HG02973 (cell line): Measurements from ENCODE around the gene FSIP1.

ENCODE experiments used
- ATAC-seq: cut with Tn5 transposase; IDR thresholded peaks from one replicate; pipeline ENCODE4 v1.9.1; 2021; ENCODE audit warnings: moderate library complexity; ENCODE audit not compliant: unreplicated experiment

FSIP1 gene

DNA sequence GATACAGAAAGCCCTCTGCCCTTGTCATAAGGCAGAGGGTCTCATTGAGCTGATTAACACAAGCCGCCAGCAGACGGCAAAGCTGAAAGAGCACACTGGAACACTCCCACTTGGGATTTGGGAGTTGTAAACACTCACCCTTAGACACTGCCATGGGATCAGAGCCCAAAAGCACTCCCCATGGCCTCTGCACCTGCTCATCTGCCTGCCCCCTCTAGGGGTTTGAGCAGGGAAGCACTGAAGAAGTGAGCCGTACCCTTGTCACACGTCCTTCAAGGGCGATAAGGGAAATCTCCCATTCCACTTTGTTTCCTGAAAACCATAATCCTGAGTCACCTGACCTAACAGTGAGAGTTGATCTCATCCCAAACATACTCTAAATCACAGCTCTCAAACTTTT lies 14.7 kb downstream of the FSIP1 start:
- ATAC-seq = no peak

DNA sequence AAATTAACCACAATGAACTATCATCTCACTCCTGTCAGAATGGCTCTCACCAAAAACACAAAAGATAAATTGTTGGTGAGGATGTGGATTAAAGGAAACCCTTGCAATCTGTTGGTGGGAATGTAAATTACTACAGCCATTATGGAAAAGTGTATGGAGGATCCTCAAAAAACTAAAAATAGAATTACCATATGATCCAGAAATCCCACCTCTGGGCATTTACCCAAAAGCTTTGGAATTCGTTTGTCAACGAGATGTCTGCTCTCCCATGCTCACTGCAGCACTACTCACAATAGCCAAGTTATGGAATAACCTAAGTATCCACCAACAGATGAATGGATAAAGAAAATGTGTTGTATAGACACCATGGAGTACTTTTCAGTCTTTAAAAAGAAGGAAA lies 21.6 kb downstream of the FSIP1 start:
- no peak for ATAC-seq

DNA sequence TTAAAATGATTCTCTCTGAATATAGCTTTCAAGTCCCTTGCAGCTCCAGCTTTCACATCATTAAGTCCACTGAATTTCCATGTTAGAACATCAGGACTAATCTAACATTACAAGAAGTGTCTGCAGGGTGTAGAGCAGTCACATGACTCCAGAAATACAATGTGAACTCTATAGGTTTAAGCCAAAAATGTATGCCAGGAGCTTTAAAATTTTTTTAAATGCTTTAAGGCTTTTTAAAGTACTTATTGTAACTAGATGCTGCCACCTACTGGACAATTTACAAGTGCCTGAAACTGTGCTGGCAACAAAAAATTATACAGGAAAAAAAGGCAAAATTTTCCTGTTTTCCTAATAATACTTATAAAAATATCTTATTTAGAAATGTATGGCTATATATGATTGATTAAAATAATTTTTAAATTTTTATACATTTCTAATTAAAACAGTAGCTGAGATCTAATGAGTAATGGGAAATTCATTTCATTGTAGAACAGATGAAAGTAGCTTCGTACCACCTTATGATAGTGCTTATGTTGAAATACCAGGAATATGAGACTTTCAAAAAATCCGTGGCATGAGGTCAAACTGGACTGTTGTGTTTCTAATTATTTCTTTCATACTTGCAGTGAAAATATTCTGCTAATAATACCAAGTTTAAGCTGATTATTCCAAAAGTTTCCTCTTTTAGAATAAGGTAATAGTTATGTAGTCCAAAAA lies 25.7 kb downstream of the FSIP1 start:
- no peak for ATAC-seq

DNA sequence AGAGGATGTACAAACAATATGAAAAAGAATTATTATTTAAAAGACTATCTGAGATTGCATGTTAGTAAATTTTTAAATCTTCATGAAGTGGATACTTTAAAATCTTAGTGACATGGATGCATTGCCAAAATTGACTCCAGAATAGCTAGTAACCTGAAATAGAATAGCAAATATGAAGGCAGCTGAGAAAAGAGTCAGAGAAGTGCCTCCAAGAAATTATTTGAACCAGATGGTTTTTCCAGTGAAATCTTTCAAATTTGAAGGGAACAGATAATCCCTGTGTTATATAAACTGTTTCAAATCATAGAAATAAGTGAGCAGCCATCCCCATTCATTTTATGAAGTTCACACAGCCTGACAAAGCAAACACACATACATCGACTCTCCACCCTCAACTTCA lies 29.6 kb downstream of the FSIP1 start:
- no peak for ATAC-seq

DNA sequence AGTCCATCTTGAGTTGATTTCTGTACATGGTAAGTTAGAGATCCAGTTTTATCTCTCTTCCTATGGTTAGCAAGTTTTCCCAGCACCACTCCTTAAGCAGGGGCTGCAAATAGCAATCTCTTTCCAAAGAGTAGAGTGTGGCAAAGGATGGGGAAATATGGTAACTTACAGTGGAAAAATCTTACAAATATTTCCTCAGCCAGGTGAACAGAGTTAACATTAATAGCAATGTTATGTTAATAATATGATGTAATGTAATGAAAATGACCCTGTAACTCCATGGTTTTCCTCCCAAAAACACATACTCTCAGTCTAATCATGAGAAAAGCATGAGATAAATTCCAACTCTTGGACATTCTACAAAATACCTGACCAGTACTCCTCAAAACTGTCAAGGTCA lies 30.4 kb downstream of the FSIP1 start:
- ATAC-seq = no peak

DNA sequence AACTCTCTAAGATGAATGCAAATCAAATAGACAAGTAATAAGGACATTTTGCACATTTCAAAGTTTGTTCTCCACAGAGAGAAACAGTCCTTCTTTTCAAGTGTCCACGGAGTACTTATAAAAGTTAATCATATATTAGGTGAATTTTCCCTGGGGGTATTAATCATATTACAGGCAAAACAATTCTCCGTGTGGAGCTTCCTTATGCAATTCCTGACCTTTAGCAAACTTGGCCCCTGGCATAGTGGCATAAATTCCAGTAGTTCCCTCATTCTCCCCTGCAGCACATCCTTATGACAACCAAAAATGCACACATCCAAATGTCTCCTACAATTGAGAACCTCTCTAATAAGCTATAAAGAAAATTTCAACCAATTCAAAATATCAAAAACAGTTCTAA lies 34.4 kb downstream of the FSIP1 start:
- no peak for ATAC-seq

DNA sequence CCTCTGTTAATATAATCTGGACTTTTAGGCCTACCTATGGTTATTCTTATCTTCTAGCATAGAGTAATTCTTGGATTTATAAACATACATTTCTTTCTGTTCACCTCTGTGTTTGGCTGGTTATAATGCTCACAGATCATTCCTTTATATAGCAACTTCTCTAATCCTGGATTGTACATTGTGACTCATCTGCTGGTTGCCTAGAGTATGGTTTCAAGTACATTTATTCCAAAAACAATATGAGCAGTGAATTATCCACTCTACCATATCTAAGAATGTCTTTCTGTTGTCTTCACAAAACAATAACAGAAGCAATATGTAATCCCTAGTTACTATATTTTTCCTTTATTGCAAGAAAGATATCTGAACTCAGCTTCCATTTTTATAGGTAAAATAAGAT lies 35.3 kb downstream of the FSIP1 start:
- no peak for ATAC-seq

DNA sequence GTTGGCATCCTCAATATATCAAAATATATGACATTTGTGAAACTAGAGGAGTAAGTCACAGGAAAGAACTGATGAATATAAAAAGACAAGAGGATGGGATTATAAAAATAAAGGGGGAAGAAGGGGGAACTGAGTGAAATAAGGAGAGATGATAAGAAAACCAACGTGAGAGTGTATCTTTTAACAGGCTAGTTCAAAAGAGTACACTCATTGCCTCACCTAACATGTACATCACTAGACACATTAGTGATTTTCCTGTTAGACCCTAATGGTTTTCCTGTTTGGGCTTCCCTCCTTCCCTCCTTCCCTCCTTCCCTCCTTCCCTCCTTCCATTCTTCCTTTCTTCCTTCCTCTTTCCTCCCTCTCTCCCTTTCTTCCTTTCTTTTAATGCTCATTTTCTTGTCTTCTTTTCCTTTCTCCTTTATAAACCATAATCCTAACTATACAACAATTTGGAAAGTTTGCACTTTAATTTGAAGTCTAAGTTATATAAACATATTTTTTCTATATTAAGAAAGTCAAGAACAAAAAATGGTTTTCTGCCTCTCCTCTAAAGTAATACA lies 35.8 kb downstream of the FSIP1 start:
- no peak for ATAC-seq

DNA sequence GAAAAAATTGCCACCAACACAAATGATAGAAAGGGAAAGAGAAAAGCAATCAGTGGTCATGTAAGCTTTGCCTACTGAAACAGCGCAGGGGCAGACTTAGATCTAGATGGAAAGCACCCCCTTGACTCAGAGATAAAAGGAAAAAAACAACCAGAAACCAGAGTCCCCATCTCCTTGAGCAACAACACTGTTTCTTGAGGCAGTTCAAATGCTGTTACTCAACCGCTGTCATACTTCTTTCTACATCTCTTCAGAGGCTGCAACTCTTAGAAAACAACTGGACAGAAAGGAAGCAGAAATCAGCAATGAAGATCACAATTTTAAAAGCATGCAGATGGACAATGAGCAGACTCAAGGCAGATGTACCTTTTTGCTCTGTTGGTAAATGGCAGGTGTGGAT lies 36.5 kb downstream of the FSIP1 start:
- ATAC-seq = no peak

DNA sequence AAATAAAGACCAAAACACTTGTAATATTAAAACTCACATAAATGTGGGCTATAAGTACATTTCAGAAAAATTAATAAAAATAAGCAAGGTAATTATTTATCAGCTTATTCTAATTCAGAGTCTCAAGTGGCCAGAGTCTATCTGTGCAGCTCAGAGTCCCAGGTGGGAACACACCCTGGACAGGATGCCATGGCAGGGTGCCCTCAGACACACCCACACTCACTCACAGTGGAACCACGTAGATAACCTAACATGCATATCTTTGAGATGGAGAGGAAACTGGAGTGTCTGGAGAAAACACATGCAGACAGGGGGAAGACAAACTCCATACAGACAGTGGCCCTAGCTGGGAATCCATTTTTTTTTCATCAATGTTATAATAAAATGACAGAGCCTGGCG lies 37.2 kb downstream of the FSIP1 start:
- ATAC-seq = no peak

DNA sequence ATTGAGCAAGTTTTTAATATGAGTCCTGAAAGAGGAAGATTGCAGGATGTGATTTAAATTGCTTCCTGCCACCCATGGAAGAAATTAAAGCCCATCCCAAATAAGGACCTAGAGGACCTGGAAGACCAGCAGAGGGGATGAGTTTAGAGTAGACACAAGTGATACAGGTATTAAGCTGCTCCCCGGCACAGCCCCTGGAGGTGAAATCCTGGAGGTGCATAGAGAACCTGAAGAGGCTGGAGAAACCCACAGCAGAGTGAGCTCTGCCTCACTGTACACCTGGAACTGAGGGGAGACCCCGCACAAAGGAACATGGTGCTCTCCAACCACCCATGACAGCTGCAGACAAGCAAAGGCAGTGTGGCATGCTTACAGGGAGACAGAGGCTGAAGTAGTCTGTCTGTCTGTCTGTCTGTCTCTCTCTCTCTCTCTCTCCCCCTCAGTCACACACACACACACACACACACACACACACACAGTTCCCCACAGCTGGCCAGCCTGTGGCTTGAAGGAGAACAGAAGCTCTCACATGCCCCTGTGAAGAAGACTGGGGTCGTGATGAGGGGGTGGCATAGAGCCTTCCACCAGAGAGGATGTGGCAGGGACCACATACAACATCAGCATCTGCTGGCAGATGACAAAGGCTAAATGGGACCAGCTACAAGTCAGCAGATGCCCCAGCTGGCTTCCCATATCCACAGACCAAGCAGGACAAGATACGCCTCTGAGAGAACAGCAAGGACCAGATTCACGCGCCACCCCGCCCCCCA lies 38.1 kb downstream of the FSIP1 start:
- no peak for ATAC-seq

DNA sequence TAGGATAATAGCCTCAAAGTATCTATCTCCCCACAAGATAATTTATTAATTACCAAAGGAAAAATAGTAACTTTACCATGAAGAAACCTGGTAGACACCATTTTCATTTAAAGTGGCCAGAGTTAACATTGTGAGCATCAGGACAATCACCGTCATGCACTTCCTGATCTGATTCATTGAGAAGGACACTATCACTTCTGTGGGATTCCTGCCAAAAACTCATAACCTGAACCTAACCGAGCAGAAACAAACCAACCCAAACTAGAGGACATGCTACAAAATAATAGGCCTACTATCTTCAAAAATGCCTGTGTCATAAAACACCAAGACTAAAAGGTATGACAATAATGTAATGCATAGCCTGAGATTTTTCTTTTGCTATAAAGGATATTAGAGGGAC lies 39.0 kb downstream of the FSIP1 start:
- no peak for ATAC-seq

DNA sequence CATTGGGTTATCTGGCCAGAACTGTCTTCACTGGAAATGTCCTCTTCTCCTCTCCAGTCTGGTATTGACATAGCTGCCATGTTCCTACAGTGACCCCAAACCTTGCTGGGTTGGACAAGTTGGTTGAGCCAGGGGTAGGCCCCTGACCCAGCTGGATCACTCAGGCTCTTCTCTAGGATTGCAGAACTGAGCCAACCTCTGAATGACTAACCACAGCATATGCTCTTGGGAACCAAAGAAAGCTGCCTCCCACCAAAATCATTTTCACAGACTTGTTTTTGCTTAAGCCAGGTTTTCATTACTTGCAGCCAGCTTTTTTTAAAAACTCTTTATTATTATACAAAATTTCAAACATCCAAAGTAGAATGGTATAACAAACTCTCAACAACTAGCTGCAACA lies 41.4 kb downstream of the FSIP1 start:
- ATAC-seq = no peak

DNA sequence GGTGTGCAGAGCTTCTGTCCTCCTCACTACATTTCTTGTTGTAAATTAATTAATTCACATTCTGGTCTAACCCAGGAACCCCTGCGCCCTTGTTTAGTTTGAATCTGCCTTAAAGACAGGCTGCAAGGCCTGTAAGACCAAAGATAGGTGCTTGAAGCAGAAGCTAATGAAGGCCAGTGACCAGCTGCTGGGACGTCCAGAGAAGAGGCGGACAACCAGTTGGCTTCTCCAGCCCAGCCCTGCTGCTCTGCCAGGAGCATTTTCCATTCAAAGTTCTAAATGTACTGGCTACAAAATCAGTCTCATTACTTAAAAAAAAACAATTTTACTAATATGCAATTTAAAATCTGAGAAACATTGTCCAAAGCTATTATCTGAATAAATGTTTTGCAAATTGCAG lies 43.6 kb downstream of the FSIP1 start:
- no peak for ATAC-seq

DNA sequence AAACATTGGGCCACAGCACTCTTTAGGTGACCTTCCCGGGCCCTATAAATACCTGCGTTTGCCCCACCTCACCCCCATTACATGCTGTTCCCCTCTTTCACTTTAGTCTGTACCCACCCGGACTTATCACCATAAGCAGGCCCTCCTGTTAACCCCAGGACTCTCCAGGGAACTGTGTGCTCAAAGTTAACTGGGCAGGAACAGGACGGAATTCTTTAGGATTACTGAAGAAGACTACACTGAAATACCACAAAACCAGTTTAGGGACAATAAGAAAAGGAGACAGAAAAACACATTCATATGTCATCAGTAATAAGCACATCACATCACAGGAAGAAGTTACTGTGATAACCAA lies 45.5 kb downstream of the FSIP1 start:
- no peak for ATAC-seq

DNA sequence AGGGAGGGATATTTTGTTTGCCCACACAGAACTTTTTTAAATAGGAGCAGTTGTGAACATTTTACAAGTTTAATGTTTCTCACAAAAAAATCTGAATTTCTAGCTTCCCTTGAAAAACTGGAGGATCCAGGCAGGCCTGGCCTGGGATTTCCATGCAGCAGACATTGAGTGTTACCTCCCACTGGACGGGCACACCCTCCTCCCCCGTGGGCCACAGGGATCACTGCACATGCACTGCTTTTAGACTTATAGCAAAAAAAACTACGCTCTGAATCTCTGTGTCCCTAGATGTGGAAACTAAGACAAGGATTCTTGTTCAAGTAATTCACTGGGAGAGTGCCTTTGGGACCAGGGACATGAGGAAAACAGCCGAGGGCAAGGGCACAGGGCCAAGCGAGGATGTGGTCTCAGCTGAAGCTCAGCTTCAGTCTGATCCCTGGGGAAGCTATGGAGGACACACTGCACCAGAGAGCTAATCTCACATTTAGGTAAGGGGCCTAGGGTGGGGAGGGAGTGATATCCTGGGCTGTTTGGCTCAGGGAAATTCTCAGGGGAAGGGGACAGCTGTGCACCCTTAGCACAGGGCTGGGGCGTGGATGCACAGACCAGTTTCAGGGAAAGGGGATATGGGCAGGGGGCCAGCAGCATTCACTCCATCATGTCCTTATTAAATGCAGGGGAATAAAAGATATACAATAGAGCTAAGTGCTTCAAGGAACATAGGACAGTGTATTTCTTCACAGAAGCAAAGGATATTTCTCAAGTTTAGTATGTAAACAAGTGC lies 46.0 kb downstream of the FSIP1 start:
- no peak for ATAC-seq

DNA sequence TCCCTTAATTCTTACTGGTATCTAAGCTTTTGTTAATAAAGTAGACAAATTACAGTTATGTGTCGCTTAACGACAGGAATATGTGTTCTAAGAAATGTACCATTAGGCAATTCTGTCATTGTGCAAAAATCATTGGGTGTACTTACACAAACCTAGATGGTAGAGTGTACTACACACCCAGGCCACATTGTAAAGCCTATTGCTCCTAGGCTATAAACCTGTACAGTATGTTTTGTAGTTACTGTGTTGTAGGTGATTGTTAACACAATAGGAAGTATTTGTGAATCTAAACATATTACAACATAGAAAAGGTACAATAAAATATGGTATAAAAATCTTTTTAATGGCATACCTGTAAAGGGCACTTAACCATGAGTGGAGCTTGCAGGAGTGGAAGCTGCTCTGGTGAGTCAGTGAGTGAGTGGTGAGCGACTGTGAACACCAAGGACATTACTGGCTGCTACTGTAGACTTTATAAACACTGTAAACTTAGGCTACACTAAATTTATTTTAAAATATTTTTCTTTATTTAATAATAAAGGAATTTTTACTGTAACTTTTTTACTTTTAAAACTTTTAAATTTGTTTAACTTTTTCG lies 47.4 kb downstream of the FSIP1 start:
- no peak for ATAC-seq

DNA sequence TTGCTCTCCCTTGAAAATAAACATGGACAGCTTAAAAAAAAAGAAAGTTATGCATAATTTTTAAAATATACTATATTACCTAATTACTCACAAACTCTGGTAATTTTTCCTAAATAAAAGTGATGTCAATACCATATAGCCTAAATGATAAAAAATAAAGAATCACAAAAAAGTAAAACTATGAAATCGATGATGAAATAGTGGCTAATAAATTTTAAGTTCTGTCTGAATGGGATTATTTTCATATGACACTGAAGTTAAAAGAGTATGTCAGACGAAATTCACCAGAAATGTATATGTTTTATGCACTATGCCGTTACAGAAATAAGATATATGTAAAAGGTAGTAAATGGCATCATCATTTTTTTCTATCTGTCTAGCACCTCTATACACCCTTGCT lies 51.4 kb downstream of the FSIP1 start:
- no peak for ATAC-seq

DNA sequence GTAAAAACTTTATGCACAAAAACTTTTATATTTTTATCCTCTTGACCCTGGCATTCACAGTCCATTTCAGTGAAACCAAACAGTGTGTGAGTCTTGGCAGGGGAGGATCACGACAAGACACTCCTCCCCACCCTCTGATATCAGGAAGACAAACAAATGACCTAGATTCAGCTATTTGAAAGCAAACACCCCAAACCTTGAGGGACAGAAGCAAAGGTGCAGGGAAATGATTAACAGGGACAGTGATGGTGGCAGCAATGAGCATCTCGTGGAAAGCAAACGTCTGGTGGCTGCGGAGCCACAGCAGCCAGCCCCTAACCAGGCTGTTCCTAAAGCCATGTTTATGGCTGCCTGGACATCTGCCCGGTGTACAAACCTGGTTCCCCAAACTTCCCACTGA lies 52.1 kb downstream of the FSIP1 start:
- ATAC-seq = no peak

DNA sequence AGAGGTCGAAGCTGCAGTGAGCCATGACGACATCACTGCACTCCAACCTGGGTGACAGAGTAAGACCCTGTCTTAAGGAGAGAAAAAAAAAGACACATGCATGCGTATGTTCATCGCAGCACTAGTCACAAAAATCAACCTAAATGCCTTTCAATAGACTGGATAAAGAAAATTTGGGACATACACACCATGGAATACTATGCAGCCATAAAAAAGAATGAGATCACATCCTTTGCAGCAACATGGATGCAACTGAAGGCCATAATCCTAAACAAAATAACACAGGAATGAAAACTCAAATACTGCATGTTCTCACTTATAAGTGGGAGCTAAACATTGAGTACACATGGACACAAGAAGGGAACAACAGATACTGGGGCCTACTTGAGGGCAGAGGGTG lies 53.1 kb downstream of the FSIP1 start:
- ATAC-seq = no peak

DNA sequence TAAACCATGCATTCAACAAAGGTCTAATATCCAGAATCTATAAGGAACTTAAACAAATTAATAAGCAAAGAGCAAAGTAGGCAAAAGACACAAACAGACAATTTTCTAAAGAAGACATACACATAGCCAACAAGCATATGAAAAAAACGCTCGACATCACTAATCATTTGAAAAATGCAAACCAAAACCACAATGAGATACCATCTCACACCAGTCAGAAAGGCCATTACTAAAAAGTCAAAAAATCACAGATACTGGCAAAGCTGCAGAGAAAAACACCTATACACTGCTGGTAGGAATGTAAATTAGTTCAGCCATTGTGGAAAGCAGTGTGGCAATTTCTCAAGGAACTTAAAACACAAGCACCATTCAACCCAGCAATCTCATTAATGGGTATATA lies 53.8 kb downstream of the FSIP1 start:
- ATAC-seq = no peak
